K562 (cell line): Measurements from ENCODE around the gene EXOC6. TPM values are rescaled to one million over a fixed set of nuclear protein-coding genes. Genes with fewer than 3 reads are reported as not detected.

Experiments
- ASH1L ChIP-seq: fragments of 450-650 bp; IDR thresholded peaks from 2 replicates; pipeline ENCODE4 v1.6.1; 2018; ENCODE audit warnings: borderline replicate concordance, mild to moderate bottlenecking, low read depth; ENCODE audit not compliant: partially characterized antibody
- BRD9 ChIP-seq: fragments of 450-650 bp; IDR thresholded peaks from 2 replicates; pipeline ENCODE4 v1.6.1; 2018; ENCODE audit warnings: low read depth; ENCODE audit not compliant: partially characterized antibody
- CHD4 ChIP-seq: fragments of 200-600 bp; sonication (generic); IDR thresholded peaks from 3 replicates; pipeline ENCODE4 v1.6.1; 2012; ENCODE audit warnings: low read depth, mild to moderate bottlenecking, mixed read lengths, low read length, inconsistent platforms; ENCODE audit not compliant: insufficient read depth, insufficient replicate concordance, poor library complexity, severe bottlenecking
- HSF4 ChIP-seq: fragments of 250-450 bp; sonication (Bioruptor Pico); IDR thresholded peaks from 2 replicates; pipeline ENCODE4 v2.1.2; 2022; ENCODE audit warnings: mild to moderate bottlenecking, moderate library complexity, borderline replicate concordance
- MAZ ChIP-seq, 2 experiments: fragments of 450-650 bp in 1 of 2; sonication (generic) in 1 of 2; formaldehyde crosslinking; IDR thresholded peaks in 1 of 2; conservative IDR thresholded peaks in 1 of 2; 2 replicates each; pipeline versions ENCODE4 v1.4.0 to v1.5.0; 2020; ENCODE audit warnings: mild to moderate bottlenecking in 1 of 2, missing genetic modification reagents in 1 of 2
- NCOA1 ChIP-seq: fragments of 450-650 bp; IDR thresholded peaks from 2 replicates; pipeline ENCODE4 v1.6.1; 2016; ENCODE audit warnings: low read depth
- NCOR1 ChIP-seq: fragments of 450-650 bp; IDR thresholded peaks from 2 replicates; pipeline ENCODE4 v1.6.1; 2016; ENCODE audit warnings: mild to moderate bottlenecking, moderate library complexity
- PYGO2 ChIP-seq: fragments of 450-650 bp; IDR thresholded peaks from 2 replicates; pipeline ENCODE4 v1.6.1; 2016; ENCODE audit warnings: mild to moderate bottlenecking, missing genetic modification characterization, moderate library complexity, missing compliant biosample characterization
- SAFB2 ChIP-seq: fragments of 200-400 bp; formaldehyde crosslinking; IDR thresholded peaks from 2 replicates; pipeline ENCODE4 v1.6.1; 2018; ENCODE audit warnings: borderline replicate concordance, low read length, low read depth, moderate library complexity; ENCODE audit not compliant: severe bottlenecking
- SAP30 ChIP-seq: fragments of 200-600 bp; sonication (generic); IDR thresholded peaks from 2 replicates; pipeline ENCODE4 v1.6.1; 2012; ENCODE audit warnings: borderline replicate concordance, low read depth, mild to moderate bottlenecking, moderate library complexity, low read length, control low read depth, inconsistent platforms; ENCODE audit not compliant: insufficient read depth, poor library complexity, severe bottlenecking
- SMARCE1 ChIP-seq: fragments of 450-650 bp; IDR thresholded peaks from 2 replicates; pipeline ENCODE4 v1.7.1; 2016; ENCODE audit warnings: mild to moderate bottlenecking
- SOX6 ChIP-seq: fragments of 450-650 bp; IDR thresholded peaks from 2 replicates; pipeline ENCODE4 v1.6.1; 2014; ENCODE audit warnings: mild to moderate bottlenecking
- SP1 ChIP-seq: sonication (generic); formaldehyde crosslinking; IDR thresholded peaks from 2 replicates; pipeline ENCODE4 v1.8.1; 2022; ENCODE audit warnings: mild to moderate bottlenecking, missing genetic modification reagents
- XRCC3 ChIP-seq: fragments of 450-650 bp; IDR thresholded peaks from 2 replicates; pipeline ENCODE4 v1.6.1; 2017; ENCODE audit warnings: mild to moderate bottlenecking, moderate library complexity
- ZNF324 ChIP-seq: fragments of 250-450 bp; sonication (Bioruptor Pico); IDR thresholded peaks from 2 replicates; pipeline ENCODE4 v1.4.0; 2020; ENCODE audit warnings: mild to moderate bottlenecking
- ZNF586 ChIP-seq: fragments of 450-650 bp; formaldehyde crosslinking; conservative IDR thresholded peaks from 2 replicates; pipeline ENCODE4 v1.4.0; 2020; ENCODE audit warnings: mild to moderate bottlenecking, moderate library complexity
- polyA plus RNA-seq, 8 experiments: library from polyadenylated mRNA; depleted of rRNA in 4 of 8; stranded (reverse) in 5 of 8; unstranded in 3 of 8; fragments of >200 nt; fragmentation: Nextera tagmentation in 2 of 8; fragmentation: Illumina TruSeq in 1 of 8; extraction: Ambion mirVana in 2 of 8; extraction: Trizol in 1 of 8; gene quantifications; 2 replicates each; pipeline versions ENCODE4 v1.2.1 to v1.2.3, GENCODE V29; 2011 to 2014; ENCODE audit warnings: inconsistent platforms in 1 of 8, missing spikeins in 1 of 8
- total RNA-seq, 7 experiments: library from RNA; depleted of rRNA in 6 of 7; stranded (reverse); fragments of >200 nt in 6 of 7; fragmentation: Illumina TruSeq in 2 of 7; extraction: Trizol in 2 of 7; gene quantifications; 2 replicates each; pipeline versions ENCODE4 v1.2.1 to v1.2.3, GENCODE V29; 2011 to 2021; ENCODE audit warnings: low replicate concordance in 1 of 7
- TF ChIP-seq, protein P1 (sequence below): fragments of 450-650 bp; formaldehyde crosslinking; IDR thresholded peaks from 2 replicates; pipeline ENCODE4 v1.4.0; 2020; ENCODE audit warnings: mild to moderate bottlenecking
- TF ChIP-seq, protein P2 (sequence below): sonication (generic); formaldehyde crosslinking; IDR thresholded peaks from 2 replicates; pipeline ENCODE4 v1.8.0; 2022; ENCODE audit warnings: mild to moderate bottlenecking, low read depth, missing genetic modification reagents
- TF ChIP-seq, protein P3 (sequence below): fragments of 250-450 bp; sonication (Bioruptor Pico); IDR thresholded peaks from 2 replicates; pipeline ENCODE4 v1.4.0; 2020
- TF ChIP-seq, protein P4 (sequence below): fragments of 250-450 bp; sonication (Bioruptor Pico); IDR thresholded peaks from 2 replicates; pipeline ENCODE4 v1.8.0; 2022; ENCODE audit warnings: moderate library complexity, mild to moderate bottlenecking, inconsistent platforms
- TF ChIP-seq, protein P5 (sequence below): fragments of 450-650 bp; formaldehyde crosslinking; IDR thresholded peaks from 2 replicates; pipeline ENCODE4 v1.4.0; 2022; ENCODE audit warnings: mild to moderate bottlenecking, moderate library complexity
- TF ChIP-seq, protein P6 (sequence below): fragments of 250-450 bp; sonication (Bioruptor Pico); IDR thresholded peaks from 2 replicates; pipeline ENCODE4 v1.5.0; 2021

The EXOC6 gene
- total and polyA plus RNA-seq, 9 of the 15 experiments (the other 6 are each of a cell fraction or from before 2014, with no cell fraction given): 13.9 to 42.8 (median 24.9) TPM

DNA sequence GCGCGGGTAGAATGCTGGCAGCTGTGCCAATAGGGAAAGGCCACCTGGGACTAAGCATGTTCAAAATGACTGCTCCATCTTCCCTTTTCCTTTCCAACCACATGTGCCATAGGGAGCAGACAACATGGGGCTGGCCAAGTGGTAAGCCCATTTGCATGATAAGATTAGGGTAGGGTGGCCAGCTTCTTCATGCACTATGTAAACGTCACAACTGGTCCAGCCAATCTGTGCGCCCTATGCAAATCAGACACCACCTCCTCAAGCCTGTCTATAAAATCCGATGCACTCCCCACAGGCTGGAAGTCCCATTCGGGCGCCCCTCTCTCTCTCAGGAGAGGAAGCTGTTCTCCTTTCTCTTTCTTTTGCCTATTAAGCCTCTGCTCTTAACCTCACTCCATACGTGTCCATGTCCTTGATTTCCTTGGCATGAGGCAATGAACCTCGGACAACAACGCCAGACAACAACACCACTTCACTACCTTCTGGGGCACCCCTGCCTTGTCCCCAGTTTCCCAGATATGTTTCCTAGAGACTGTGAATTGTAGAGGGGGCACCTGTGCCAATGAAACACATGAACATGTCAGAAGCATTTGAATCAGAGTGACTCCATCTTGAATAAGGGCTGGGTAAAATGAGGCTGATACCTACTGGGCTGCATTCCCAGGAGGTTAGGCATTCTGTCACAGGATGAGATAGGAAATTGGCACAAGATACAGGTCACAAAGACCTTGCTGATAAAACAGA is 19.1 kb upstream of the EXOC6 start (continued):
- TF ChIP-seq, protein P1, sequence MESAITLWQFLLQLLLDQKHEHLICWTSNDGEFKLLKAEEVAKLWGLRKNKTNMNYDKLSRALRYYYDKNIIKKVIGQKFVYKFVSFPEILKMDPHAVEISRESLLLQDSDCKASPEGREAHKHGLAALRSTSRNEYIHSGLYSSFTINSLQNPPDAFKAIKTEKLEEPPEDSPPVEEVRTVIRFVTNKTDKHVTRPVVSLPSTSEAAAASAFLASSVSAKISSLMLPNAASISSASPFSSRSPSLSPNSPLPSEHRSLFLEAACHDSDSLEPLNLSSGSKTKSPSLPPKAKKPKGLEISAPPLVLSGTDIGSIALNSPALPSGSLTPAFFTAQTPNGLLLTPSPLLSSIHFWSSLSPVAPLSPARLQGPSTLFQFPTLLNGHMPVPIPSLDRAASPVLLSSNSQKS (CRISPR knock-in tag): no peak
- TF ChIP-seq, protein P2, sequence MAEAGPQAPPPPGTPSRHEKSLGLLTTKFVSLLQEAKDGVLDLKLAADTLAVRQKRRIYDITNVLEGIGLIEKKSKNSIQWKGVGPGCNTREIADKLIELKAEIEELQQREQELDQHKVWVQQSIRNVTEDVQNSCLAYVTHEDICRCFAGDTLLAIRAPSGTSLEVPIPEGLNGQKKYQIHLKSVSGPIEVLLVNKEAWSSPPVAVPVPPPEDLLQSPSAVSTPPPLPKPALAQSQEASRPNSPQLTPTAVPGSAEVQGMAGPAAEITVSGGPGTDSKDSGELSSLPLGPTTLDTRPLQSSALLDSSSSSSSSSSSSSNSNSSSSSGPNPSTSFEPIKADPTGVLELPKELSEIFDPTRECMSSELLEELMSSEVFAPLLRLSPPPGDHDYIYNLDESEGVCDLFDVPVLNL (CRISPR knock-in tag): no peak
- TF ChIP-seq SAFB2: no peak
- TF ChIP-seq, protein P3, sequence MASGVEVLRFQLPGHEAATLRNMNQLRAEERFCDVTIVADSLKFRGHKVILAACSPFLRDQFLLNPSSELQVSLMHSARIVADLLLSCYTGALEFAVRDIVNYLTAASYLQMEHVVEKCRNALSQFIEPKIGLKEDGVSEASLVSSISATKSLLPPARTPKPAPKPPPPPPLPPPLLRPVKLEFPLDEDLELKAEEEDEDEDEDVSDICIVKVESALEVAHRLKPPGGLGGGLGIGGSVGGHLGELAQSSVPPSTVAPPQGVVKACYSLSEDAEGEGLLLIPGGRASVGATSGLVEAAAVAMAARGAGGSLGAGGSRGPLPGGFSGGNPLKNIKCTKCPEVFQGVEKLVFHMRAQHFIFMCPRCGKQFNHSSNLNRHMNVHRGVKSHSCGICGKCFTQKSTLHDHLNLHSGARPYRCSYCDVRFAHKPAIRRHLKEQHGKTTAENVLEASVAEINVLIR: no peak; the same call in 1 of the 2 replicates
- TF ChIP-seq XRCC3: no peak
- TF ChIP-seq ZNF324 (CRISPR knock-in tag): no peak
- peak; percentile 41; the same call in 1 of the 2 replicates for TF ChIP-seq NCOA1
- TF ChIP-seq SOX6: peak; percentile 54; the same call in 1 of the 2 replicates
- no peak for TF ChIP-seq ASH1L
- TF ChIP-seq SAP30: no peak
- TF ChIP-seq BRD9: peak; percentile 43
- TF ChIP-seq PYGO2 (tag): peak; percentile 57; the same call in 1 of the 2 replicates
- peak; percentile 75; the same call in 1 of the 2 replicates for TF ChIP-seq SP1 (CRISPR knock-in tag)
- no peak for TF ChIP-seq CHD4
- TF ChIP-seq HSF4 (CRISPR knock-in tag): no peak
- TF ChIP-seq NCOR1: peak; percentile 56
- no peak for TF ChIP-seq ZNF586 (CRISPR knock-in tag)
- TF ChIP-seq, protein P4, sequence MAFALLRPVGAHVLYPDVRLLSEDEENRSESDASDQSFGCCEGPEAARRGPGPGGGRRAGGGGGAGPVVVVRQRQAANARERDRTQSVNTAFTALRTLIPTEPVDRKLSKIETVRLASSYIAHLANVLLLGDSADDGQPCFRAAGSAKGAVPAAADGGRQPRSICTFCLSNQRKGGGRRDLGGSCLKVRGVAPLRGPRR (CRISPR knock-in tag): no peak
- TF ChIP-seq, protein P5, sequence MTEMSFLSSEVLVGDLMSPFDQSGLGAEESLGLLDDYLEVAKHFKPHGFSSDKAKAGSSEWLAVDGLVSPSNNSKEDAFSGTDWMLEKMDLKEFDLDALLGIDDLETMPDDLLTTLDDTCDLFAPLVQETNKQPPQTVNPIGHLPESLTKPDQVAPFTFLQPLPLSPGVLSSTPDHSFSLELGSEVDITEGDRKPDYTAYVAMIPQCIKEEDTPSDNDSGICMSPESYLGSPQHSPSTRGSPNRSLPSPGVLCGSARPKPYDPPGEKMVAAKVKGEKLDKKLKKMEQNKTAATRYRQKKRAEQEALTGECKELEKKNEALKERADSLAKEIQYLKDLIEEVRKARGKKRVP (CRISPR knock-in tag): no peak
- TF ChIP-seq, protein P6, sequence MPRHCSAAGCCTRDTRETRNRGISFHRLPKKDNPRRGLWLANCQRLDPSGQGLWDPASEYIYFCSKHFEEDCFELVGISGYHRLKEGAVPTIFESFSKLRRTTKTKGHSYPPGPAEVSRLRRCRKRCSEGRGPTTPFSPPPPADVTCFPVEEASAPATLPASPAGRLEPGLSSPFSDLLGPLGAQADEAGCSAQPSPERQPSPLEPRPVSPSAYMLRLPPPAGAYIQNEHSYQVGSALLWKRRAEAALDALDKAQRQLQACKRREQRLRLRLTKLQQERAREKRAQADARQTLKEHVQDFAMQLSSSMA (CRISPR knock-in tag): 0 out of 2 replicates have a peak, but pooled peaks have one; percentile 50
- TF ChIP-seq SMARCE1: no peak
- TF ChIP-seq MAZ (CRISPR knock-in tag; conservative IDR thresholded peaks at IDR 0.05 in 1 of 2, IDR thresholded peaks at IDR 0.05 in 1 of 2): peak; percentile 48 to 55; a peak in 3 of 4 replicates
